Transverse colon (tissue), 3 donors: Measurements from ENCODE around the gene FER.

Experiments used
- POLR2A ChIP-seq: fragments of 450-650 bp; IDR thresholded peaks from one replicate; pipeline ENCODE4 v1.6.1; 2016; ENCODE audit warnings: antibody characterized with exemption, mild to moderate bottlenecking, moderate library complexity
- TF ChIP-seq, protein P1 (sequence below), 5 experiments: fragments of 200-600 bp in 3 of 5; fragments of 450-650 bp in 2 of 5; sonication (generic) in 3 of 5; IDR thresholded peaks; 1 replicate in 2 of 5; 2 replicates in 3 of 5; pipeline ENCODE4 v1.5.1; 2016 to 2017; ENCODE audit warnings: antibody characterized with exemption in 5 of 5, inconsistent platforms in 3 of 5, mild to moderate bottlenecking in 2 of 5, moderate library complexity in 1 of 5

DNA sequence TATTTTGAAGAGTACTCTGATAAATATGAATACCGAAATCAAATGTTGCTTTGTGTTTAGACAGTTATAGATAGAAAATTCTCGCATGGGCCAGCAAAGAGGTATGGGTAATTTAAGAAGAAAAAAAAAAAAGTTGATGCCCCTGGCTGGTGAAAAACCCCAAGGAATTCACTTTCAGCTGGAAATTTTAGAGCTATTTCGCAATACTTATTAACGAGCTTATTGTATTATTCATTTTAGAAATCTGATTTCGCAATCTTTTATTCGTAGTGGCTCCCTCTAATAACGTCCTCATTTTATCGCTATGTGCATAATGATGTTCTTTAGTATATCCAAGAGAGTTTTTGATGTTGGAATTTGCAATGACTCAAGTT lies 18.5 kb upstream of the FER start:
- TF ChIP-seq, protein P1, sequence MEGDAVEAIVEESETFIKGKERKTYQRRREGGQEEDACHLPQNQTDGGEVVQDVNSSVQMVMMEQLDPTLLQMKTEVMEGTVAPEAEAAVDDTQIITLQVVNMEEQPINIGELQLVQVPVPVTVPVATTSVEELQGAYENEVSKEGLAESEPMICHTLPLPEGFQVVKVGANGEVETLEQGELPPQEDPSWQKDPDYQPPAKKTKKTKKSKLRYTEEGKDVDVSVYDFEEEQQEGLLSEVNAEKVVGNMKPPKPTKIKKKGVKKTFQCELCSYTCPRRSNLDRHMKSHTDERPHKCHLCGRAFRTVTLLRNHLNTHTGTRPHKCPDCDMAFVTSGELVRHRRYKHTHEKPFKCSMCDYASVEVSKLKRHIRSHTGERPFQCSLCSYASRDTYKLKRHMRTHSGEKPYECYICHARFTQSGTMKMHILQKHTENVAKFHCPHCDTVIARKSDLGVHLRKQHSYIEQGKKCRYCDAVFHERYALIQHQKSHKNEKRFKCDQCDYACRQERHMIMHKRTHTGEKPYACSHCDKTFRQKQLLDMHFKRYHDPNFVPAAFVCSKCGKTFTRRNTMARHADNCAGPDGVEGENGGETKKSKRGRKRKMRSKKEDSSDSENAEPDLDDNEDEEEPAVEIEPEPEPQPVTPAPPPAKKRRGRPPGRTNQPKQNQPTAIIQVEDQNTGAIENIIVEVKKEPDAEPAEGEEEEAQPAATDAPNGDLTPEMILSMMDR (IDR thresholded peaks at IDR 0.05): no peak
- no peak for TF ChIP-seq POLR2A
